HG03469 (cell line): ENCODE measurements around the gene GIMAP7.

Experiments used
- ATAC-seq: cut with Tn5 transposase; IDR thresholded peaks from one replicate; pipeline ENCODE4 v1.9.1; 2021; ENCODE audit warnings: mild to moderate bottlenecking, moderate library complexity, moderate number of reproducible peaks; ENCODE audit not compliant: unreplicated experiment

GIMAP7 gene

GRCh38 chr7:150568714-150569113, 54.0 kb downstream of the GIMAP7 start:
- ATAC-seq = no peak

- ATAC-seq = no peak
These were observed 54.7 kb downstream of the GIMAP7 start for GRCh38 chr7:150569245-150569955.
